Activated CD4-positive, alpha-beta T cell treated with anti-CD3 and anti-CD28 coated beads, Interleukin-2, amount 50 U/mL, for 24 hours (primary cell): ENCODE measurements around the gene CC2D2A.

Experiments used
- DNase-seq, 2 donors: peaks; one replicate each; pipeline ENCODE4 v3.0.0-alpha.2; 2020; ENCODE audit warnings: low read depth in 1 of 2, low spot score in 1 of 2

The CC2D2A gene

DNA sequence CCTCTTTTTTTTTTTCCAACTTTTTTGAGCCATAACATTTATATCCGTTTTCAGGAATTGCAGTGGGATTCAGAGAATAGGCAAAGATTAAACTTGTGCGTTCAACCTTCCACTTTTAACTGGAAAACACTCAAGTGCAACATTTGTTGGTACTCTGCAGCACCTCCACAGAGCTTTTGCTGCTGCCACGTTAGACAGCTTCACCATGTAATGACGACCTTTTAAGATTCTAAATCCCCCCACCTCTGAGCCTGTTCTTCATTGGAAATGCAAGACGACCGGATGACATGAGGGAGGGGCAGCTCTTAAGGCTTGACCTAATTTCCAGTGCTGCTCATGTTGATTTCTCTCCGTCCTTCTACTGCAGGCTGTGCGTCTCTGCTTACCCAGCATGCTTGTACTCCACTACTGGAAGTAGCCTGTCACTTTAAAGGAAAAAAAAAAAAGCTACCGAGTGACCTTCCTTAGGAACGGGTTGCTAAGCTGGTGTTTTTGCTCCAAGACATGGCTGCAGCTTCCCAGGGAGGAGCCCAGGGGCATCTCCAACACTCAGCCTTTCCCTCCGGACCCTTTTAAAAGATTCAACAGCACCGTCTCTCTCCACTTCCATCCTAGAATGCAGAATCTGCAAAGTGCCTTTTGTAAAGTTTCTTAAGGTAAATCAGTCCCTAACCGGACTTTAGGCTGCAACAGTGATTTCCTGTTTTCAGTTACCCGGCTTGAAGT is at the start of gene CC2D2A:
CC2D2A (plus strand) TSS at position 481 of the 726 bp plus-strand sequence. CDS start 6,051 bp downstream, outside the sequence.
- DNase-seq, result no peak

- DNase-seq, result no peak
These were observed 49.0 kb upstream of the CC2D2A start for GRCh38 chr4:15420642-15421041.

DNA sequence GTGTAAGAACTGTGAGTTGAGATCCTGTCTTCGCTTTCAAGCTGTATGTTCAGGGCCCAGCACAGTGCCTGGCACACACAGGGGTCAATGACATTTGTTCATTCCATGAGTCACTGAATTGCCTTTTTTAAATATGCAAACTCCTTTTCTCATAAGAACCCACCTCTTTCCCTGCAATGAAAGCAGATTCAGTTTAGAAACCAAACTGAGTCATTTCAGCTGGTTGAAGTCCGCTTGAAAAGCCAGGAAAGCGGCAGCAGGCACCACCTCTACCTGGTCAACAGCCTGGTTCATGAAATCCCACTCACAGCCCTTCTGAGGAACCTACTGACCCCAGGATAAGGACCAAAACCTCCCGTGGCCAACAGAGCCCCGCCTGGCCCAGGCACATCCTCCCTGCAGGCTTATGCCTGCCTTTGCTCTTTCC is 46.4 kb upstream of the CC2D2A start:
- no peak for DNase-seq

- no peak for DNase-seq
These were observed 44.2 kb upstream of the CC2D2A start for GRCh38 chr4:15425520-15425919.

GRCh38 chr4:15427161-15427560 is 42.5 kb upstream of the CC2D2A start:
- DNase-seq, result no peak

DNA sequence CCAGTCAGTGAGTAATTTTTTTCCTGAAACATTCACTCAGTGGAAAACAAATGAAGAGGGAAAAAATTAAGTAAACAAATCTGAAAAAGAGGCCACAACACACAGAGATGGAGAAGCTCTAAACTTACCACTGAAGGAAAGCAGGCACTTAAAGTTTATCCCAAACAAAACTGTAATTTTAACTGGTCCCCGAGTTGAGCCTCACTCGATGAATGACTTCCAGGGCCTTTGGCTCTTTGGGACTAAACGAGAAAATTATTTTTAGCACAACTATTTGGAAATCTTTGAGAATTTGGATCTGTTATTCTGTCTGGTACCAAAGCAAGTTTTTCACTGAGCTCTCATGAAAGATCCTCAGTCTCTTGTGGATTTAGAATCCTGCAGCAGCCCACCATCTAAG is 42.0 kb upstream of the CC2D2A start, which contains the start of gene C1QTNF7:
C1QTNF7 (plus strand) TSS at position 333 of the 400 bp plus-strand sequence. CDS start 7,711 bp downstream, outside the sequence.
- DNase-seq, result no peak

GRCh38 chr4:15428611-15429010 is 41.1 kb upstream of the CC2D2A start:
- DNase-seq, result no peak

DNA sequence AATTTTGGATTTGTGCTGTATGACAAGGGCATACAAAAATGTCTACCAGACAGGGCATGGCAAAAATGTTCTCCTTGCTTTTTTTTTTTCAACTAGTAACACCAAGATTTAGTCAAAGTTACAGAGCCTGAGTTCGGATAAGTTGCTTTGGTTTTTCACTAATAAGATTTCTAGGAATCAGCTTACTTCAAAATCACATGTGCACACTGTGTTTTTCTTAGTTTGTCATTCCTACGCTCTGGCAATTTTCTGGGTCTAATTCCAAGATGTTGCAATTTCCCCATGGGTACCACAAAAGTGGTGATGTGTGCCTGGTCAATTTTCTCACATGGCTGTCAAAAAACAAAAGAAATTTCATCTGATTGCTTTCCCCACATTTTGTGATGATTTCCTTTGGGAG is 35.6 kb upstream of the CC2D2A start:
- no peak for DNase-seq

- DNase-seq, result no peak
These were observed 35.0 kb upstream of the CC2D2A start for GRCh38 chr4:15434676-15435075.

- DNase-seq, result no peak
These were observed 33.2 kb upstream of the CC2D2A start for GRCh38 chr4:15436513-15436912.

DNA sequence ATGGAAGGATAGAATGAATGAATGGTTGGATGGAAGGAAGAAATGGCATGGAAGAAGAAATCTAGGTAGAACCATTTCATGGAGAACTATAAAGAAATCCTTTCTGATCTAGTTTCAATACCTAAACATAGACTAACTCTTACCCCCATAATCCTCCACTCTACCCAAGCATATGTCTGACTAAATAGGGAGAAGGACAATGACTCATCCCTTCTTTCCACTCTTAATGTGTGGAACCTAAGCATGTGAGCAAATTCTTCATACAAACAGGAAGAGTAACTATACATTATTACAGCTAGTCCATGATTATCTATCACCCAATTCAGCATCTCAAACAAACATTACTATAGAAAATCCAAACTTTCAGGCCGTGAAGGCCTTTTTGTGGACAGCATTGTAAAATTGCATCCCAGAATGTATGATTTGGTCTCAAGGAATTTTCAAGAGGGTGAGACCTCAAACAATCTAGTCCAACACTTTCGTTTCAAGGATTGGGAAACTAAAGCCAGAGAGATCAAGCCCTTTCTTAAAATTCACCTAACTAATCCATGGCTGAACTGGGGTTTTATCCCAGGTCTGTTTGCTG is 30.6 kb upstream of the CC2D2A start:
- DNase-seq, result no peak

GRCh38 chr4:15443371-15444160 is 26.1 kb upstream of the CC2D2A start:
- no peak for DNase-seq

DNA sequence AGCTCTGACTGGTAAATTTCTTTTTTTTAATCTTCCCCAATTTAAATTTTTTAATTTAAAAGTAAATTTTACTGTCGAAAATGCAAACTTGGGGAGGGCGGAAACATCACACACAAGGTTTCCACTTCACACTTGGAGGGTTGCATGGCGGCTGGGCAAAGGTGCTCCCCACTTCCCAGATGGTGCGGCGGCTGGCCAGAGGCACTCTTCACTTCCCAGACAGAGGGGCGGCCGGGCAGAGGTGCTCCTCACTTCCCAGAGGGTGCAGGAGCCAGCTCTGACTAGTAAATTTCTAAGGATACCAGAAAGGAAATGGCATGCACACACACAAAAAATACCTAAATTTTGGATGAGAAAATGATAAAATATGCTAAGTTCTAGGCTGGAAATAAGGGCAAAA is 25.4 kb upstream of the CC2D2A start:
- no peak for DNase-seq

- no peak for DNase-seq
These were observed 24.7 kb upstream of the CC2D2A start for GRCh38 chr4:15444879-15445547.

DNA sequence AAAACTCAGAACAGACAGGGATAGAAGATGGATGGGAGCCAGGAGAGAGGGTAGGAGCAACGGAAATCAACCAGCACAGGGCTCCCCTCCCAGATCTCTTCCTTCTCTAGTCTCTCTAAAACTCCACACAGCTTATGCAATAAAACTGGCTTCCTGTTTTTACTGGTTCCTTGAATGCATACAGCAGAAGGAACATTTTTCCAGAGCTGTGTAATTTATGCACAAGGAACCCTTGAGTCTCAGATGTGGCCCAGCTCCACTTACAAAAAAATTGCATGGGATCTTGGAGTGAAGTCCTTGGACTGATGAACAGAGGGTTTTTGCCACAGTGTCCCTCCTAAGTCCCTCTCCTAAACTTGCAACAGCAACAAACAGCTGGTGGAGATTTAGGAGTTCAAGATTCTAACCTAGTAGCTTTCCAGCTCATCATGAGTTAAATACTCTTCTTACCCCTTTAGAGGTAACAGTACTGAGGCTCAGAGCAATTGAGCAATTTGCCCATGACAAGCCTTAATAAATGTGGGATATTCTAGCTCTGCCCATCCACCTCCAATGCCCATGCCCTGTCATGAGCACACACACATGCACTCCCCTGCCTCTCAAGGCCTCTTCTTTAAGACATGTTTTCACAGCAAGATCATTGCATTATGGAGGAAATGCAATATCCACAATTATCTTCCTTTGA is 18.4 kb upstream of the CC2D2A start:
- no peak for DNase-seq

DNA sequence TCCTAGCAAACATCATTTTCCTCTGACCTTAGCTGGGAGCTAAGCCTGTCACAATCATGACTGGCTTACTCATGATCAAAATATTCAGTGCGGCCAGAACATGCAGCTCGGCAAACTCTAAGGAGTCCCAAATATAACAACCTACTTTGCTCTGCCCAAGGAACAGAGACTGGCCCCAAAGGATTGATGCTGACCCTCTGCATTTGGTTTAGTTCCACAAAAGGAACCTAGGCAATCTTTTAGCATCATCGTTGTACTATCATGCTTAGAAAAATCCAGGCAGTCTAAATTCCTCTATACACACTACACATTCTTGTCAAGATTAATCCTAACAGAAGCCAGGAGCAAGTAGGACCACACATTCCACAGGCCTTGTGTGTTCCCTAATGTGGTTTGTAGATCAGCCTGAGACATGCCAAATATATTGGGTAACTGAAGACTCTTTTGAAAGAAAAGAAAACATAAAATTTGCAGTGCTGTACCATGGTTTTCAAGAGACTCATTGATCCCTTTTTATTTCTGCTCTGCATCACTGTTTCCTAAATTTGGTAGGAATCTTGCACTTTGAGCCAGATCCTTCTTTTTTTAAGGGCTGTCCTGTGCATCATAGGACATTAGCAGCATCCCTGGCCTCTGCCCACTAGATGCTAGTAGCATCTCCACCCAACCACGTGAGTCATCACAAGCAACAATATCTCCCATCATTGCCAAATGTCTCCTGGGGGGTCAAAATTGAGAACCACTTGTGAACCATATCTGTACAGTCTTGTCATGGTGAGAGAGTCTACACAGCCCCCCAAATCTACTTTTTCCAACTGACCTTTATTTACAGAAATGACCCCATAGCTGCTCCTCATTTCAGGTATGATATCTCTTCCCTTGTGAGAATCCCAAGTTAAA is 17.6 kb upstream of the CC2D2A start:
- no peak for DNase-seq

DNA sequence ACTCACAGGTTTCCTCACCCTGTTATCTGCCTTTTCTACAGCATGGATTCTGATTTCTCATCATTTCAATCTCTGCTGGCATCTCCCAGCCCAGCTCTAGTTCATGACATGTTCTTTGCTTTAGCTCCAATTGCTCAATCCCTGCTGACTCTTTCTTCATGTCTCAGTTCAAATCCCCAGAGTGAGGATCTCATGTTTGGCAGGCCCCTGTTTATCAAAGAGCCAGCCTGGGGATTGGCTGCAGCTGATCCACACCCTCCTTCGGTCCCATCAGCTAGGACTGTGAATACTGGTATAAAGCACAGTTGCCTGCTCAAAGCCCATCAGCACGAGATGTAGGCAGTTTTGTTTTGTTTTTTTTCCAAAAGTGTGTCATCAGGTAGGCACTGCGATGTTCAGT is 14.4 kb upstream of the CC2D2A start:
- DNase-seq, result no peak

- DNase-seq, result no peak
These were observed 12.1 kb upstream of the CC2D2A start for GRCh38 chr4:15457406-15458201.

- no peak for DNase-seq
These were observed 11.1 kb upstream of the CC2D2A start for GRCh38 chr4:15458616-15459015.
